H1 (cell line): ENCODE data around the gene RAB11B. TPM values are rescaled to one million over a fixed set of nuclear protein-coding genes. Genes with fewer than 3 reads are reported as not detected.

ENCODE experiments used
- CTCF ChIA-PET: fragments of 300-600 bp; sonication (Branson Sonifier 250); formaldehyde crosslinking; loops from one replicate; lab custom pipeline; 2021; ENCODE audit not compliant: partially characterized antibody; lab: Charles Lee
- POLR2A ChIA-PET: fragments of 300-600 bp; sonication (Branson Sonifier 250); formaldehyde crosslinking; loops from one replicate; lab custom pipeline; 2021; ENCODE audit warnings: inconsistent platforms; ENCODE audit not compliant: partially characterized antibody; lab: Charles Lee
- DNase-seq, 2 experiments: peaks; one replicate each; pipeline versions ENCODE4 v3.0.0 to v3.0.0-alpha.2; 2010 to 2022; ENCODE audit warnings: low spot score in 2 of 2, low read depth in 1 of 2, mixed read lengths in 1 of 2
- FAIRE-seq: peaks from 2 replicates; lab custom pipeline; 2011; peaks lifted over from hg19 to GRCh38; lab: Jason Lieb, UNC
- H2AFZ ChIP-seq: 2 replicates; pipeline ENCODE4 v1.8.1; 2012; ENCODE audit warnings: low read length, inconsistent platforms
- H2AK5ac ChIP-seq: 2 replicates; pipeline ENCODE4 v1.6.1; 2013; ENCODE audit warnings: low read depth, low read length
- H2BK120ac ChIP-seq: replicated peaks from 2 replicates; pipeline ENCODE3; 2013; ENCODE audit warnings: low read depth, low read length, inconsistent platforms
- H2BK12ac ChIP-seq: 2 replicates; pipeline ENCODE4 v1.6.1; 2013; ENCODE audit warnings: low read depth, low read length
- H2BK15ac ChIP-seq: 2 replicates; pipeline ENCODE4 v1.6.1; 2013; ENCODE audit warnings: low read length
- H2BK20ac ChIP-seq: 2 replicates; pipeline ENCODE4 v1.6.1; 2013; ENCODE audit warnings: low read length
- H2BK5ac ChIP-seq: 2 replicates; pipeline ENCODE4 v1.6.1; 2013; ENCODE audit warnings: low read depth, low read length
- H3K14ac ChIP-seq: 2 replicates; pipeline ENCODE4 v1.6.1; 2013; ENCODE audit warnings: inconsistent platforms; ENCODE audit not compliant: insufficient read length
- H3K18ac ChIP-seq: 2 replicates; pipeline ENCODE4 v1.6.1; 2013; ENCODE audit warnings: low read length; ENCODE audit errors: extremely low read depth
- H3K23ac ChIP-seq: 2 replicates; pipeline ENCODE4 v1.6.1; 2013; ENCODE audit warnings: inconsistent platforms; ENCODE audit not compliant: insufficient read length
- H3K23me2 ChIP-seq: 2 replicates; pipeline ENCODE4 v1.6.1; 2013; ENCODE audit warnings: low read depth, low read length
- H3K27ac ChIP-seq: 2 replicates; pipeline ENCODE4 v1.6.1; 2011; ENCODE audit warnings: low read depth, low read length, inconsistent platforms
- H3K27me3 ChIP-seq, 4 experiments: replicated peaks in 1 of 4; 1 replicate in 1 of 4; 2 replicates in 3 of 4; pipeline versions ENCODE4 v1.6.1 to v1.8.1; 2011 to 2013; ENCODE audit warnings: low read length in 3 of 4, mild to moderate bottlenecking in 3 of 4, inconsistent platforms in 2 of 4, mixed read lengths in 2 of 4, moderate library complexity in 1 of 4; ENCODE audit not compliant: control insufficient read depth in 3 of 4, insufficient read depth in 3 of 4; ENCODE audit errors: extremely low read depth in 1 of 4
- H3K36me3 ChIP-seq, 4 experiments: 2 replicates each; pipeline versions ENCODE4 v1.6.1 to v1.8.1; 2011 to 2013; ENCODE audit warnings: mild to moderate bottlenecking in 4 of 4, low read length in 3 of 4, moderate library complexity in 2 of 4, control low read depth in 1 of 4, inconsistent platforms in 1 of 4; ENCODE audit not compliant: insufficient read depth in 4 of 4, control insufficient read depth in 2 of 4
- H3K4ac ChIP-seq: replicated peaks from 2 replicates; pipeline ENCODE3; 2013; ENCODE audit warnings: low read length, low read depth, mixed read lengths, inconsistent platforms; ENCODE audit not compliant: insufficient read length
- H3K4me1 ChIP-seq, 4 experiments: replicated peaks in 1 of 4; 1 replicate in 1 of 4; 2 replicates in 3 of 4; pipeline versions ENCODE4 v1.6.1 to v1.8.1; 2011 to 2013; ENCODE audit warnings: low read length in 3 of 4, inconsistent platforms in 2 of 4, mixed read lengths in 1 of 4; ENCODE audit not compliant: insufficient read depth in 4 of 4, control insufficient read depth in 3 of 4
- H3K4me2 ChIP-seq, 2 experiments: 2 replicates each; pipeline versions ENCODE4 v1.6.1 to v1.8.1; 2011 to 2013; ENCODE audit warnings: low read depth in 2 of 2, low read length in 2 of 2, control low read depth in 1 of 2, inconsistent platforms in 1 of 2, mild to moderate bottlenecking in 1 of 2; ENCODE audit not compliant: insufficient read depth in 1 of 2
- H3K4me3 ChIP-seq, 4 experiments: fragments of 200-600, 300-600 bp in 1 of 4; sonication (generic), shearing (Covaris generic), sonication (Bioruptor Twin) in 1 of 4; 2 replicates each; pipeline versions ENCODE4 v1.5.1 to v1.8.1; 2011 to 2016; ENCODE audit warnings: low read length in 4 of 4, low read depth in 3 of 4, control low read depth in 2 of 4, inconsistent platforms in 2 of 4, mild to moderate bottlenecking in 2 of 4, mixed read lengths in 1 of 4, moderate library complexity in 1 of 4; ENCODE audit not compliant: insufficient read depth in 2 of 4; ENCODE audit errors: extremely low read depth in 1 of 4
- H3K56ac ChIP-seq: replicated peaks from 2 replicates; pipeline ENCODE3; 2013; ENCODE audit warnings: low read depth, mild to moderate bottlenecking, mixed read lengths, low read length, inconsistent platforms; ENCODE audit not compliant: insufficient read length
- H3K79me1 ChIP-seq: 2 replicates; pipeline ENCODE4 v1.6.1; 2013; ENCODE audit warnings: low read depth, low read length, control low read depth
- H3K79me2 ChIP-seq, 2 experiments: 2 replicates each; pipeline versions ENCODE4 v1.6.1 to v1.8.1; 2012 to 2013; ENCODE audit warnings: low read length in 2 of 2, mild to moderate bottlenecking in 2 of 2, inconsistent platforms in 1 of 2; ENCODE audit not compliant: insufficient read depth in 2 of 2, control insufficient read depth in 1 of 2
- H3K9ac ChIP-seq, 4 experiments: replicated peaks in 1 of 4; 1 replicate in 1 of 4; 2 replicates in 3 of 4; pipeline versions ENCODE4 v1.6.1 to v1.8.1; 2011 to 2013; ENCODE audit warnings: low read depth in 3 of 4, low read length in 3 of 4, control low read depth in 2 of 4, mild to moderate bottlenecking in 2 of 4, moderate library complexity in 2 of 4, inconsistent platforms in 1 of 4; ENCODE audit errors: extremely low read depth in 1 of 4
- H3K9me3 ChIP-seq, 2 experiments: 2 replicates each; pipeline versions ENCODE4 v1.6.1 to v1.8.1; 2012 to 2013; ENCODE audit warnings: mild to moderate bottlenecking in 2 of 2, moderate library complexity in 2 of 2, control low read depth in 1 of 2, inconsistent platforms in 1 of 2, low read depth in 1 of 2, low read length in 1 of 2, mixed read lengths in 1 of 2; ENCODE audit not compliant: insufficient read depth in 2 of 2
- H4K20me1 ChIP-seq, 2 experiments: replicated peaks in 1 of 2; 2 replicates each; pipeline versions ENCODE3 to v1.8.1; 2011 to 2013; ENCODE audit warnings: inconsistent platforms in 2 of 2, low read length in 2 of 2, mild to moderate bottlenecking in 1 of 2; ENCODE audit not compliant: insufficient read depth in 2 of 2, control insufficient read depth in 1 of 2
- H4K5ac ChIP-seq: 2 replicates; pipeline ENCODE4 v1.6.1; 2013; ENCODE audit warnings: low read length, low read depth, mixed read lengths, inconsistent platforms; ENCODE audit not compliant: insufficient read length
- H4K8ac ChIP-seq: 2 replicates; pipeline ENCODE4 v1.8.0; 2013; ENCODE audit warnings: mild to moderate bottlenecking, moderate library complexity, low read length, inconsistent platforms; ENCODE audit not compliant: insufficient read depth; ENCODE audit errors: extremely low read depth
- H4K91ac ChIP-seq: replicated peaks from 2 replicates; pipeline ENCODE3; 2013; ENCODE audit warnings: low read length, mixed read lengths, inconsistent platforms; ENCODE audit not compliant: insufficient read length
- CHD2 ChIP-seq: IDR thresholded peaks from 2 replicates; pipeline ENCODE4 v1.6.1; 2012; ENCODE audit warnings: low read length, improper control_type of control experiment
- GABPA ChIP-seq: IDR thresholded peaks from 2 replicates; pipeline ENCODE4 v1.6.1; 2011; ENCODE audit warnings: mild to moderate bottlenecking, low read length, moderate library complexity, borderline replicate concordance; ENCODE audit not compliant: insufficient read depth
- JUN ChIP-seq: IDR thresholded peaks from 2 replicates; pipeline ENCODE4 v1.6.1; 2011; ENCODE audit warnings: low read depth, mild to moderate bottlenecking, improper control_type of control experiment, low read length
- KDM4A ChIP-seq: IDR thresholded peaks from one replicate; pipeline ENCODE4 v1.7.1; 2012; ENCODE audit warnings: low read depth, mild to moderate bottlenecking, moderate library complexity, low read length, inconsistent platforms; ENCODE audit not compliant: severe bottlenecking
- NRF1 ChIP-seq: IDR thresholded peaks from 2 replicates; pipeline ENCODE4 v1.6.1; 2011; ENCODE audit warnings: mild to moderate bottlenecking, low read depth, low read length, improper control_type of control experiment
- SP1 ChIP-seq: IDR thresholded peaks from 2 replicates; pipeline ENCODE4 v1.6.1; 2011; ENCODE audit warnings: low read depth, low read length
- TAF1 ChIP-seq: IDR thresholded peaks from 2 replicates; pipeline ENCODE4 v1.6.1; 2011; ENCODE audit warnings: mild to moderate bottlenecking, low read depth, low read length
- TAF7 ChIP-seq: optimal IDR thresholded peaks from 2 replicates; pipeline ENCODE3; 2011; ENCODE audit warnings: low read depth, mild to moderate bottlenecking, inconsistent platforms, low read length, moderate library complexity, borderline replicate concordance
- TBP ChIP-seq: IDR thresholded peaks from 2 replicates; pipeline ENCODE4 v1.6.1; 2011; ENCODE audit warnings: low read depth, low read length, improper control_type of control experiment
- WGBS, 2 experiments: shearing (Covaris generic) in 1 of 2; methylation state at CpG; one replicate each; pipeline versions ENCODE4 v1.1.6 to v1.1.7; 2013 to 2015; ENCODE audit warnings: low lambda C conversion rate in 2 of 2, mixed read lengths in 2 of 2, inconsistent platforms in 1 of 2, low coverage in 1 of 2, missing lambda C conversion rate in 1 of 2; ENCODE audit not compliant: insufficient replicate concordance in 2 of 2, insufficient coverage in 1 of 2, insufficient read length in 1 of 2; ENCODE audit errors: extremely low coverage in 1 of 2, missing lambda C conversion rate in 1 of 2; 5-methylcytosine and 5-hydroxymethylcytosine counted together
- long read RNA-seq, 2 experiments: library from RNA in 1 of 2; library from capped mRNA in 1 of 2; stranded (forward); transcript quantifications; one replicate each; pipeline ENCODE4 v2.0.0, GENCODE V29; 2021; ENCODE audit warnings: inconsistent platforms in 1 of 2
- polyA minus RNA-seq, 3 experiments: library from RNA; depleted of rRNA, polyadenylated mRNA; stranded (reverse); fragments of >200 nt; gene quantifications; 1 replicate in 2 of 3; 2 replicates in 1 of 3; pipeline ENCODE4 v1.2.3, GENCODE V29; 2011
- polyA plus RNA-seq, 7 experiments: library from polyadenylated mRNA; depleted of rRNA in 3 of 7; stranded (reverse) in 5 of 7; unstranded in 2 of 7; fragments of >200 nt in 5 of 7; fragments of 200-250 nt in 2 of 7; gene quantifications; 1 replicate in 5 of 7; 2 replicates in 1 of 7; 4 replicates in 1 of 7; pipeline versions ENCODE4 v1.2.1 to v1.2.3, GENCODE V29; 2011 to 2013; ENCODE audit warnings: missing spikeins in 2 of 7, mixed read lengths in 2 of 7
- total RNA-seq: library from RNA; stranded (reverse); fragmentation: NEBNext Ultra II Directional; extraction: Animal tissue kit (Norgen Biotek cat#: 25700); gene quantifications from 2 replicates; pipeline ENCODE4 v1.2.1, GENCODE V29; 2021

The RAB11B gene
- total RNA-seq (85.8 and 90.2 TPM in 2 replicates), polyA plus RNA-seq (2011; rRNA removed) (50.2 and 87.6 TPM in 2 replicates), polyA minus RNA-seq (2011; rRNA and poly(A)+ RNA removed) (34.8 and 71.2 TPM in 2 replicates)
- 66.3 TPM for polyA plus RNA-seq (2011; cell fraction: cytosol; rRNA removed)
- polyA plus RNA-seq (2011; cell fraction: nucleus; rRNA removed) = 142 TPM
- 99.9 to 136 TPM (median 123 TPM) in 4 replicates for polyA plus RNA-seq (2012, experiment 1 of 2)
- polyA plus RNA-seq (2012, experiment 2 of 2) = 83.6 TPM
- 70.9 TPM for polyA plus RNA-seq (2013, experiment 1 of 2)
- 71.1 TPM for polyA plus RNA-seq (2013, experiment 2 of 2)
- 68.0 TPM for polyA minus RNA-seq (2011; cell fraction: cytosol; rRNA and poly(A)+ RNA removed)
- polyA minus RNA-seq (2011; cell fraction: nucleus; rRNA and poly(A)+ RNA removed) = 56.6 TPM
- long read RNA-seq, experiment 1, transcript RAB11B-201 (5 exons, 1,751 nt) = major isoform, 45 of 98 reads
- long read RNA-seq, experiment 1, partial matches to known transcripts = 7 of 98 reads
- long read RNA-seq, experiment 1, other reads (novel, unspliced or antisense) = 46 of 98 reads
- long read RNA-seq, experiment 2, partial matches to known transcripts = 0 of 4 reads
- long read RNA-seq, experiment 2, other reads (novel, unspliced or antisense) = 0 of 4 reads

DNA sequence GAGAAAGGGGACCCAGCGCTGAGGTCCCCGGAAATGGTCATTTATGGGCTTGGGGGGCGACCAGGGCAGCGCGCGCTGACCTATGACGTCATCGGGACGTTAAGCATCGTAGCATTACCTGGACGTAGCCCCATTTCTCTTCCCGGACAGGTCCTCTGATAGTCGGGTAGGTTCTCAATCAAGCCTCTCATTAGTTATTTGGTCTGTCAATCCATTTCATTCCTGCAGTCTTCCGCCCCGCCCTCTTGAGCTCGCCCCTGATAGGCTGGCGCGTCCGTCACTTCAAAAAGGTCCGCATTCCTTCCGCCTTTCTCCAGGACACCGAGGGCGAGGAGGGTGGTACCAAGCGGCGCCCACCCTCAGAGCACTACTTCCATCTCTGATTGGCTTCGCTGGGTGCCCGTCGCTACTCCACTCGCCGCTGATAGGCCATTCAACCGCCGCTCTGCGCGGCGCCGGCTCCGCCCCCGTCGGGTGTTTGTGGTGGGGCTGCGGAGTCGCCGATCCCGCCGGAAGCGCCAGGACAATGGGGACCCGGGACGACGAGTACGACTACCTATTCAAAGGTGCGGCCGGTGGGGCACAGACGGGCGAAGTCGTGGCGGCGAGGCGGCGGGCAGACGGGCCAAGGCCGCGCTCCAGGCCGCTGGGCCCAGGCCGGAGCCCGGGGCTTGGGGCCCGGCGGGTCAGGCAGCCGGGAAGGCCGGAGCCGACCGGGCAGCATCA is at the start of gene RAB11B:
TSS of gene RAB11B (plus strand) at position 470 of the 726 bp plus-strand sequence. CDS start at position 527, 57 bp downstream.
- CTCF ChIA-PET = interaction anchor here (0.7 kb wide), 1 partner anchor 36 kb away, joined by 3 read pairs; no protein-coding TSS in a partner anchor
- no peak within 1 kb of the TSS for H3K23ac ChIP-seq
- peak; percentile 98 for FAIRE-seq
- TF ChIP-seq JUN (peak; percentile 98), TAF7 (peak; percentile 83), KDM4A (peak; percentile 86), GABPA (peak; percentile 78), CHD2 (peak; percentile 94), SP1 (peak; percentile 98), TBP (peak; percentile 84; the same call in 1 of the 2 replicates), TAF1 (peak; percentile 79), NRF1 (no peak)

More for the DNA sequence above, at the start of gene RAB11B:
- Histone ChIP-seq H3K56ac (peak within 1 kb of the TSS; percentile 90), H3K36me3 (no peaks in the 10 kb centered on the region), H3K4me1 (peaks cover 0 to 10% (median 4%) of the 10 kb centered on the region in 4 experiments; a peak in 6 of 7 replicates), H3K18ac (peak within 1 kb of the TSS; percentile 83), H4K8ac (peak within 1 kb of the TSS; percentile 100), H3K9ac (peak within 1 kb of the TSS; percentile 87 to 100 (median 100)), H3K27ac (peak within 1 kb of the TSS; percentile 100), H2AFZ (no peak within 1 kb of the TSS), H3K79me2 (peaks cover 7 to 42% of the 10 kb centered on the region in 2 experiments), H4K20me1 (peaks cover 4 to 6% of the 10 kb centered on the region in 2 experiments), H3K23me2 (no peaks in the 10 kb centered on the region), H3K9me3 (peaks cover 0 to 5% of the 10 kb centered on the region in 2 experiments; a peak in 1 of 4 replicates), H4K5ac (peak within 1 kb of the TSS; percentile 93), H3K4me3 (peak within 1 kb of the TSS; percentile 79 to 99 (median 85)), H2BK120ac (peak within 1 kb of the TSS; percentile 34), H2BK5ac (peak within 1 kb of the TSS; percentile 85), H2BK15ac (no peak within 1 kb of the TSS), H4K91ac (peak within 1 kb of the TSS; percentile 85), H3K79me1 (peaks cover 18% of the 10 kb centered on the region), H3K4me2 (peak within 1 kb of the TSS; percentile 65 to 81), H3K27me3 (no peaks in the 10 kb centered on the region), H2BK20ac (no peak within 1 kb of the TSS), H2BK12ac (0 out of 2 replicates have a peak within 1 kb of the TSS, but pooled peaks have one; percentile 33), H3K4ac (peak within 1 kb of the TSS; percentile 98), H3K14ac (no peak within 1 kb of the TSS), H2AK5ac (no peak within 1 kb of the TSS)
- POLR2A ChIA-PET = interaction anchor here (0.6 to 5.6 kb wide), 29 partner anchors 8 to 361 kb away, joined by 3 to 71 read pairs (median 5); partner anchors contain the start of genes ANGPTL4, HNRNPM, KANK3 and NDUFA7
- peak; percentile 98 to 99 for DNase-seq
- 2% methylated on average over 63 of the region's 70 CpGs; no CpG with 5 or more reads in 1 of the 2 experiments for WGBS, 2 experiments
